HG03575 (cell line): ENCODE measurements around the gene TDRD9.

ENCODE experiments used
- ATAC-seq: cut with Tn5 transposase; IDR thresholded peaks from one replicate; pipeline ENCODE4 v1.9.1; 2021; ENCODE audit not compliant: unreplicated experiment, insufficient number of reproducible peaks, low FRiP score; ENCODE audit errors: extremely low read depth

TDRD9 gene

GRCh38 chr14:104011824-104012517 is 83.7 kb downstream of the TDRD9 start:
- ATAC-seq: no peak

GRCh38 chr14:104014764-104015163 is 86.5 kb downstream of the TDRD9 start:
- no peak for ATAC-seq

- ATAC-seq: no peak
Measured at GRCh38 chr14:104016873-104017650, 88.8 kb downstream of the TDRD9 start.

- no peak for ATAC-seq
Measured at GRCh38 chr14:104019029-104019428, 90.8 kb downstream of the TDRD9 start.

- ATAC-seq: no peak
Measured at GRCh38 chr14:104019806-104020205, 91.5 kb downstream of the TDRD9 start.

- ATAC-seq: no peak
Measured at GRCh38 chr14:104020471-104020870, 92.2 kb downstream of the TDRD9 start.

GRCh38 chr14:104023325-104024055 is 95.2 kb downstream of the TDRD9 start:
- ATAC-seq: no peak

- no peak for ATAC-seq
Measured at GRCh38 chr14:104025534-104025933, 97.3 kb downstream of the TDRD9 start.

GRCh38 chr14:104026024-104026423 is 97.8 kb downstream of the TDRD9 start:
- ATAC-seq: no peak

- no peak for ATAC-seq
Measured at GRCh38 chr14:104030958-104031357, 102.7 kb downstream of the TDRD9 start.

- ATAC-seq: no peak
Measured at GRCh38 chr14:104031384-104031783, 103.1 kb downstream of the TDRD9 start.

GRCh38 chr14:104034976-104035699 is 106.9 kb downstream of the TDRD9 start:
- no peak for ATAC-seq

GRCh38 chr14:104036212-104036611 is 108.0 kb downstream of the TDRD9 start:
- no peak for ATAC-seq

GRCh38 chr14:104037074-104037473 is 108.8 kb downstream of the TDRD9 start:
- ATAC-seq: no peak

- ATAC-seq: no peak
Measured at GRCh38 chr14:104037903-104038302, 109.6 kb downstream of the TDRD9 start.

- no peak for ATAC-seq
Measured at GRCh38 chr14:104039214-104039613, 111.0 kb downstream of the TDRD9 start.

- ATAC-seq: no peak
Measured at GRCh38 chr14:104040539-104040938, 112.3 kb downstream of the TDRD9 start.

- no peak for ATAC-seq
Measured at GRCh38 chr14:104041430-104042104, 113.3 kb downstream of the TDRD9 start.

GRCh38 chr14:104044016-104044415 is 115.8 kb downstream of the TDRD9 start:
- ATAC-seq: no peak
